Neuronal stem cell (in vitro differentiated cells): ENCODE data around the gene STARD4.

Source experiments
- DNase-seq: peaks from one replicate; pipeline ENCODE4 v3.0.0-alpha.2; 2013; ENCODE audit warnings: low spot score
- H2AFZ ChIP-seq: one replicate; pipeline ENCODE4 v1.6.1; 2013; ENCODE audit warnings: mild to moderate bottlenecking, low read length, inconsistent platforms
- H2AK5ac ChIP-seq: 2 replicates; pipeline ENCODE4 v1.6.1; 2013; ENCODE audit warnings: low read depth, mild to moderate bottlenecking, inconsistent platforms, low read length, moderate library complexity, mixed read lengths
- H2BK120ac ChIP-seq: 2 replicates; pipeline ENCODE4 v1.6.1; 2013; ENCODE audit warnings: low read depth, mild to moderate bottlenecking, inconsistent platforms, low read length, moderate library complexity, mixed read lengths
- H2BK12ac ChIP-seq: one replicate; pipeline ENCODE4 v1.6.1; 2013; ENCODE audit warnings: low read length, inconsistent platforms
- H2BK15ac ChIP-seq: 2 replicates; pipeline ENCODE4 v1.6.1; 2013; ENCODE audit warnings: mild to moderate bottlenecking, low read length, inconsistent platforms, mixed read lengths
- H2BK5ac ChIP-seq: one replicate; pipeline ENCODE4 v1.6.1; 2013; ENCODE audit warnings: inconsistent platforms, mild to moderate bottlenecking, low read length, moderate library complexity
- H3K14ac ChIP-seq: one replicate; pipeline ENCODE4 v1.6.1; 2013; ENCODE audit warnings: low read length, inconsistent platforms
- H3K18ac ChIP-seq: 2 replicates; pipeline ENCODE4 v1.6.1; 2013; ENCODE audit warnings: low read length, inconsistent platforms
- H3K23ac ChIP-seq: 2 replicates; pipeline ENCODE4 v1.6.1; 2013; ENCODE audit warnings: low read depth, mild to moderate bottlenecking, mixed read lengths, low read length, inconsistent platforms; ENCODE audit not compliant: poor library complexity
- H3K27ac ChIP-seq: replicated peaks from 3 replicates; pipeline ENCODE4 v1.5.1; 2013; ENCODE audit warnings: low read length, inconsistent platforms
- H3K27me3 ChIP-seq, 3 experiments: 2 replicates each; pipeline ENCODE4 v1.6.1; 2013; ENCODE audit warnings: low read length in 3 of 3, mild to moderate bottlenecking in 2 of 3, inconsistent platforms in 1 of 3, low read depth in 1 of 3, mixed read lengths in 1 of 3, moderate library complexity in 1 of 3; ENCODE audit not compliant: control insufficient read depth in 3 of 3, insufficient read depth in 3 of 3
- H3K36me3 ChIP-seq, 2 donors: replicated peaks in 1 of 2; 2 replicates each; pipeline ENCODE4 v1.6.1; 2013; ENCODE audit warnings: low read length in 2 of 2; ENCODE audit not compliant: control insufficient read depth in 2 of 2, insufficient read depth in 2 of 2
- H3K4ac ChIP-seq: 2 replicates; pipeline ENCODE4 v1.6.1; 2013; ENCODE audit warnings: inconsistent platforms, mild to moderate bottlenecking, low read length, moderate library complexity
- H3K4me1 ChIP-seq, 2 donors: 1 replicate in 1 of 2; 2 replicates in 1 of 2; pipeline ENCODE4 v1.6.1; 2013; ENCODE audit warnings: low read length in 2 of 2, low read depth in 1 of 2; ENCODE audit not compliant: control insufficient read depth in 2 of 2, insufficient read depth in 1 of 2
- H3K4me2 ChIP-seq: one replicate; pipeline ENCODE4 v1.6.1; 2013; ENCODE audit warnings: mild to moderate bottlenecking, low read length, inconsistent platforms; ENCODE audit not compliant: insufficient read depth, poor library complexity, severe bottlenecking
- H3K4me3 ChIP-seq, 2 donors: 2 replicates each; pipeline ENCODE4 v1.5.1; 2013; ENCODE audit warnings: low read length in 2 of 2, mild to moderate bottlenecking in 2 of 2, inconsistent platforms in 1 of 2, moderate library complexity in 1 of 2
- H3K79me1 ChIP-seq: one replicate; pipeline ENCODE4 v1.6.1; 2013; ENCODE audit warnings: low read depth, mild to moderate bottlenecking, inconsistent platforms, low read length, moderate library complexity
- H3K9ac ChIP-seq: one replicate; pipeline ENCODE4 v1.6.1; 2013; ENCODE audit warnings: mild to moderate bottlenecking, low read depth, low read length, inconsistent platforms; ENCODE audit not compliant: poor library complexity
- H3K9me3 ChIP-seq, 2 donors: replicated peaks in 1 of 2; 2 replicates each; pipeline versions ENCODE3 to v1.6.1; 2013; ENCODE audit warnings: low read length in 2 of 2, mild to moderate bottlenecking in 2 of 2, inconsistent platforms in 1 of 2, low read depth in 1 of 2, mixed read lengths in 1 of 2, moderate library complexity in 1 of 2; ENCODE audit not compliant: control insufficient read depth in 2 of 2, insufficient read depth in 1 of 2
- H4K8ac ChIP-seq: one replicate; pipeline ENCODE4 v1.6.1; 2013; ENCODE audit warnings: low read depth, mild to moderate bottlenecking, inconsistent platforms, low read length, moderate library complexity
- H4K91ac ChIP-seq: one replicate; pipeline ENCODE4 v1.6.1; 2013; ENCODE audit warnings: low read length, low read depth, mild to moderate bottlenecking, inconsistent platforms; ENCODE audit not compliant: poor library complexity
- WGBS, 2 donors: extraction: QIAGEN DNeasy Blood & Tissue Kit; methylation state at CpG; one replicate each; pipeline ENCODE4 v1.1.7; 2013; ENCODE audit warnings: missing lambda C conversion rate in 2 of 2, mixed read lengths in 1 of 2; ENCODE audit not compliant: insufficient read length in 2 of 2, insufficient replicate concordance in 1 of 2; ENCODE audit errors: extremely low coverage in 2 of 2; 5-methylcytosine and 5-hydroxymethylcytosine counted together

The STARD4 gene

DNA sequence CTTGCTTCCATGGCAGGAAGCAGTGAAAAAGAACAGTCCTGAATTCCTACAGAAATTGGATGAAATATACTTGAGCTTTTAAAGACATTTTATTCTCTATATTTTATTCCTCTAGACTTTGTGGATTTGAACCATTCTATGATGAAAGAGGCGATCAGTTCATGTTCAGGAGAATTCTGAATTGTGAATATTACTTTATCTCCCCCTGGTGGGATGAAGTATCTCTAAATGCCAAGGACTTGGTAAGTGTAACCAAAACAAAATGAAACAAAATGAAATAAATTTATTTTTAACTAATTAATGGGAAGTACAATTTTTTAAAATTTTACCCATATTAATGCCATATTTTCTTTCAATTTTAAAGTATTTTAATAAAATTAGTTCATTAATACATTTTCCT is 34.1 kb downstream of the STARD4 start:
- H3K9me3 ChIP-seq = no peaks in the 10 kb centered on the region
- no peak overlapping the region for H2AK5ac ChIP-seq
- H3K14ac ChIP-seq = no peak overlapping the region
- H3K27me3 ChIP-seq = no peaks in the 10 kb centered on the region
- H4K91ac ChIP-seq = no peak overlapping the region
- no peak overlapping the region for H2BK120ac ChIP-seq
- WGBS, 2 donors = no CpG with 5 or more reads among the region's 1 CpG
- no peak overlapping the region for H2AFZ ChIP-seq
- DNase-seq = no peak
- H3K79me1 ChIP-seq = no peaks in the 10 kb centered on the region
- no peak overlapping the region for H2BK12ac ChIP-seq
- H3K4ac ChIP-seq = no peak overlapping the region
- no peak overlapping the region for H4K8ac ChIP-seq
- no peaks in the 10 kb centered on the region for H3K4me1 ChIP-seq
- H3K9ac ChIP-seq = no peak overlapping the region
- H2BK5ac ChIP-seq = no peak overlapping the region
- H3K36me3 ChIP-seq = no peaks in the 10 kb centered on the region
- no peak overlapping the region for H3K18ac ChIP-seq
- no peak overlapping the region for H3K4me3 ChIP-seq
- no peak overlapping the region for H3K4me2 ChIP-seq
- no peak overlapping the region for H3K27ac ChIP-seq
- no peak overlapping the region for H2BK15ac ChIP-seq
- H3K23ac ChIP-seq = no peak overlapping the region

DNA sequence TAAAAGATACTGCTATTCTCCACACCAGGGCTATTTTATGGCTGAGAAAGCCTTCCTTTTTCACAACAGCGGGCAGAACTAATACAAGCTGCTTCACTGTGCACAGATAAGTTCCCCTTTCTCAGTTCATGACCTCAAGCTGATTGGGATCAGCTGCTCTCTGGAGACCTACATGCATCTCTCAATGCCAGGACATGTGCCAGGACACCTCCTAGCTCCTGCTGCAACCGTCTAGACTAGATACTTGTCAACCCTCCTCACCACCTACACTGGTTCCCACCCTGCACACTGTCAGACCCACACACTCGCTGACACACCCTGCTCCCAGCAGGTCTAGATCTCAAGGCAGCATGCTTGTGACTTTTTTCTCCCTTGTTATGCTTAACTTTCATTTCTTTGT is 39.8 kb downstream of the STARD4 start:
- Histone ChIP-seq H3K36me3 (no peaks in the 10 kb centered on the region), H2BK5ac (no peak overlapping the region), H3K9ac (peak overlapping the region; percentile 79), H2AFZ (no peak overlapping the region), H2BK12ac (peak overlapping the region; percentile 63), H2AK5ac (no peak overlapping the region), H3K79me1 (no peaks in the 10 kb centered on the region), H3K4me2 (no peak overlapping the region), H4K91ac (peak overlapping the region; percentile 69), H2BK120ac (no peak overlapping the region), H3K18ac (peak overlapping the region; percentile 54), H3K4me1 (no peaks in the 10 kb centered on the region), H3K23ac (no peak overlapping the region), H3K27ac (no peak overlapping the region), H2BK15ac (no peak overlapping the region), H4K8ac (no peak overlapping the region), H3K4ac (no peak overlapping the region), H3K4me3 (no peak overlapping the region), H3K9me3 (no peaks in the 10 kb centered on the region), H3K27me3 (no peaks in the 10 kb centered on the region), H3K14ac (no peak overlapping the region)
- no CpG with 5 or more reads among the region's 3 CpGs for WGBS, 2 donors
- DNase-seq = no peak

DNA sequence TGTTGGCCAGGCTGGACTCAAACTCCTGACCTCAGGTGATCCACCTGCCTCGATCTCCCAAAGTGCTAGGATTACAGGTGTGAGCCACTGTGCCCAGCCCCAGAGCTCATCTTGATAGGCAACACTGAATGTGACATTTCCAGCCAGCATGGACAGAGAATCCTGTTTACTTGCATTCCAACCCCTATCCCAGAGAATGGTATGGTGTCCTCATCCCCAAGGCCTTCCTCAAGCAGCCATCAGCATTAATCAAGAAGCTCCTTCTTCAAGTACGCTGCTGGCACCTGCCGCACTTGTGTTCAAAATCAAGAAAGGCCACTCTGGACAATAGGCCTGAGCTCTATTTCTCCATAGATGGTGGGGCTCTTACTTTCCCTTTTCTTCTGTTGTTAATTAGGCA is 40.2 kb downstream of the STARD4 start:
- no peak for DNase-seq
- Histone ChIP-seq H3K79me1 (no peaks in the 10 kb centered on the region), H2BK12ac (no peak overlapping the region), H3K4me2 (no peak overlapping the region), H3K4me3 (no peak overlapping the region), H2AFZ (no peak overlapping the region), H2BK15ac (no peak overlapping the region), H3K18ac (no peak overlapping the region), H4K91ac (no peak overlapping the region), H3K23ac (no peak overlapping the region), H4K8ac (no peak overlapping the region), H3K36me3 (no peaks in the 10 kb centered on the region), H3K27me3 (no peaks in the 10 kb centered on the region), H3K9me3 (no peaks in the 10 kb centered on the region), H2BK5ac (no peak overlapping the region), H2BK120ac (no peak overlapping the region), H3K27ac (no peak overlapping the region), H3K4ac (no peak overlapping the region), H3K4me1 (no peaks in the 10 kb centered on the region), H2AK5ac (no peak overlapping the region), H3K9ac (no peak overlapping the region), H3K14ac (no peak overlapping the region)
- no CpG with 5 or more reads among the region's 3 CpGs for WGBS, 2 donors

DNA sequence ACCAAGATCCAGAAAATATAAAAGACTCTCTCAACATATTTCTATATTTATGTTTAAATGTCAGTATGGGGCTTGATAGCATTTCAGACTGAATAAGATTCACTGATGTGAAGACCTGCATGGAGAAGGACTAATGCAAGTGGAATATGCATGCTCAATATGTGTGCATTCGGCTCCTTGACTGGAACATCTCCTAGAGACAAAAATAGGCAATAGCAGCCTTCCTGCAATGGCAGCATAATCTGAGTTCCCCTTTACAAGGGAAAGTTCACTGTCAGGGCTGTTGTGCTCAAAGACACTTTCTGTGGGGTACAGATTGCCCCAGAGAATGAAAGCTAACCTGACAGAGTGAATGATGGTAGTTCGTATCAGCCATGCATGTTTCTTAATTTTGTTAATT is 42.4 kb downstream of the STARD4 start:
- Histone ChIP-seq H3K18ac (no peak overlapping the region), H2AK5ac (no peak overlapping the region), H2BK15ac (no peak overlapping the region), H3K4ac (no peak overlapping the region), H3K27ac (no peak overlapping the region), H3K27me3 (no peaks in the 10 kb centered on the region), H3K4me3 (no peak overlapping the region), H3K9me3 (peaks cover 0 to 2% of the 10 kb centered on the region in 2 donors), H2BK120ac (no peak overlapping the region), H3K23ac (no peak overlapping the region), H4K8ac (no peak overlapping the region), H3K9ac (no peak overlapping the region), H3K36me3 (no peaks in the 10 kb centered on the region), H2BK5ac (no peak overlapping the region), H3K4me1 (no peaks in the 10 kb centered on the region), H2BK12ac (no peak overlapping the region), H3K4me2 (no peak overlapping the region), H2AFZ (no peak overlapping the region), H3K79me1 (no peaks in the 10 kb centered on the region), H4K91ac (no peak overlapping the region), H3K14ac (no peak overlapping the region)
- no CpG with 5 or more reads among the region's 2 CpGs for WGBS, 2 donors
- DNase-seq = no peak
